ELF-1 (cell line): ENCODE results near the gene FRS2.
A peak's percentile ranks its signal among the peaks of the same experiment; 100 is the strongest.
"Not testable (repeated sequence)": the region's sequence is repeated elsewhere in the genome, so short reads cannot be mapped to it uniquely, and the experiment has no call there.

ENCODE experiments used
- DNase-seq: peaks from one replicate; pipeline ENCODE4 v3.0.0-alpha.2; 2016; ENCODE audit warnings: low read depth, low spot score

FRS2 gene

DNA sequence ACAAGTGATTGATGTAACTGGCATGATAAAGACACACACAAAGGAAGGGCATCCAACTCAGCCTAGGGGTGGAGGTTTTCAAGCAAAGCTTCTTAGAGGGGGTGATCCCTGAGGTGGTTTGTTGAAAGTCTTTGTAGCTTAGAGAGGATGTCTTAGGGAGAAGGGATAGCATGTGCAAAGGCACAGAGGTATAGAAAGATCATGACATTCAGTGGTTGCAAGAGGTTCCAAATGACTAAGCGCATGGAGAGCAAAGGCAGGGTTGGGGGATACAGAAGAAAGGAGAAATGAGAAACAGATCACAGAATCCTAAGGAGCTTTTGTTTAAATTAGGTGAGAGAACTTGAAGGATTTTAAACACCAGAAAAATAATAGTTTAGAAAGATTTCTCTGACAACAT, 109.9 kb downstream of the FRS2 start:
- DNase-seq: peak; percentile 20

GRCh38 chr12:69583203-69583602, 113.0 kb downstream of the FRS2 start:
- peak; percentile 73 for DNase-seq

- DNase-seq: peak; percentile 98
Measured at GRCh38 chr12:69585189-69586062, 115.2 kb downstream of the FRS2 start, which contains the start of gene CCT2. TSS of gene CCT2 (plus strand) at chr12:69585459. CDS start at chr12:69585522, 63 bp downstream.

DNA sequence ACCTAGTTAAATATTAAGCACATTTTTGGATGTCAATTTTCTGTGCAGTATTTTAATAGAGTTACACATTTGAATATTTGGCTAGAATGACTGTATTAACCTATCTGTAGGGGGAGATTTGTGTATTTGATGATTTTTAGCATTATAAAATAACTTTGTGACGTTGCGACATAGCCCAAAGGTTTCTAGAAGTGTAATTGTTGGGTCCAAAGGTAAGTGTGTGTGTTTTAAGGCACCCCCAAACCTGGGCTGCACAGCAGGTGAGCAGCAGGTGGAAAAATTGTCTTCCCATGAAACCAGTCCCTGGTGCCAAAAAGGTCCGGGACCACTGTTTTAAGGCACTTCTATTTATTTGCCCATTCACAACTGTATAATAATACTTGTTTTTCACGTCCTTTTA, 118.3 kb downstream of the FRS2 start:
- no peak for DNase-seq

DNA sequence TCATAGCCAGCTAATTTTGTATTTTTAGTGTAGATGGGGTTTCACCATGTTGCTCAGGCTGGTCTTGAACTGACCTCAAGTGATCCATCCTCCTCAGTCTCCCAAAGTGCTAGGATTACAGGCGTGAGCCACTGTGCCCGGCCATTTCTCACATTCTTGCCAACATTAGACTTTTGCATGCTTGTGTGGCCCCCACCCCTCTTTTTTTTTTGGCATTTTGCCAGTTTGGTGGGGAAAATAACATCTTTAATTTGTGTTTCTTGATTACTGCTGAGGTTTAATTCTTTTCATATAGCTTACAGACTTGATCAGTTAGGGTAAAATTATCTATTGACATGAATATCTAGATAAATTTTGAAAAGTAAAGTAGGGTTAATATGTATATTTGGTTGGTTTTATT, 118.9 kb downstream of the FRS2 start:
- no peak for DNase-seq

DNA sequence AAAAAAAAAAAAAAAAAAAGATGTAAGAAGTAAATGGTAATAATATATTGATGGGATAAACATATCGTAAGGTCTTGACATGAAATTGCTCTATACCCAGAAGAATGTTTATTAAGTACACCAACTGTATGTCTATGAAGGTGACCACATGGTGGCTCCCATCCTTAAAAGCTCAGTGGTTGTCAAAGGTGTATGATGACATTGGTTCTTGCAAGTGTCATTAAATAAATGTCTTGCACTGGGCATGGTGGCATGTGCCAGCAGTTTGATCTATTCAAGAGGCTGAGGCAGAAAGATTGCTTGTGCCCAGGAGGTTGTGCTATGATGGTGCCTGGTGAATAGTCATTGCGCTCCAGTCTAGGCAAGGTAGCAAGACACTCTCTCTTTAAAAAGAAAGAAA, 125.5 kb downstream of the FRS2 start:
- DNase-seq: no peak

DNA sequence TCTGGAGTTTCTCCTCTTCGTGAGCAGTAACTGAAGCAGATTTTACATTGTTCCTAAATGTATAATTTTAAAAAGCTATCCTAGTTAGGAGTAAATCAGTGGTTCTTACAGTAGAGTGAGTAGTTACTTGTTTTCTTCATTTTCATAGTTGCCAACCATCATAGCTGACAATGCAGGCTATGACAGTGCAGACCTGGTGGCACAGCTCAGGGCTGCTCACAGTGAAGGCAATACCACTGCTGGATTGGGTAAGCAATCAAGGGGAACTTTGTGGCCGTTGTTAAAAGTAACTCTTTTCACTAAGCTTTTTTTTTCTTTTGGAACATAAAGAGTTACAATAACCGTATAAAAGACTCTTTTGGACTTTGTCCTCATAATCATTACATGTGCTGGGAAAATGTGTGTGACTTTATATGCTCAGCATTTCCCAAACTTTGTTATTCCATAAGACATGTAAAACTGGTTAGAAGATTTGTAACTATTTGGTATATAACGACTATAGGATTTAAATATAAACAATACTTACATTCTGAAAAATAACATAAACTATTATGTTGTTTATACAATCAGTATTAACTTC, 128.1 kb downstream of the FRS2 start:
- DNase-seq: no peak

- no peak for DNase-seq
Measured at GRCh38 chr12:69600804-69601203, 130.6 kb downstream of the FRS2 start.

GRCh38 chr12:69601962-69602685, 131.9 kb downstream of the FRS2 start:
- DNase-seq: no peak

GRCh38 chr12:69602954-69603353, 132.8 kb downstream of the FRS2 start:
- no peak for DNase-seq

DNA sequence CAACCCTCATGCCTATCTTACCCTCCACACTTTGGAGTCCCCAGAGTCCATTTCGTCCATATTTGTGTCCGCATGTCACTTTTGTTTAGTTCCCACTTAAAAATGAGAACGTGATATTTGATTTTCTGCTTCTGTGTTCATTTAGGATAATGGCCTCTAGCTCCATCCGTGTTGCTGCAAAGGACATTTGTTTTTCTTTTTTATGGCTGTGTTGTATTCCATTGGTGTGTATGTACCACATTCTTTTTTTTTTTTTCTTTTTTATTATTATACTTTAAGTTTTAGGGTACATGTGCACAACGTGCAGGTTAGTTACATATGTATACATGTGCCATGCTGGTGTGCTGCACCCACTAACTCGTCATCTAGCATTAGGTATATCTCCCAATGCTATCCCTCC, 133.4 kb downstream of the FRS2 start:
- DNase-seq: not testable (repeated sequence)

GRCh38 chr12:69604275-69604674, 134.1 kb downstream of the FRS2 start:
- not testable (repeated sequence) for DNase-seq

DNA sequence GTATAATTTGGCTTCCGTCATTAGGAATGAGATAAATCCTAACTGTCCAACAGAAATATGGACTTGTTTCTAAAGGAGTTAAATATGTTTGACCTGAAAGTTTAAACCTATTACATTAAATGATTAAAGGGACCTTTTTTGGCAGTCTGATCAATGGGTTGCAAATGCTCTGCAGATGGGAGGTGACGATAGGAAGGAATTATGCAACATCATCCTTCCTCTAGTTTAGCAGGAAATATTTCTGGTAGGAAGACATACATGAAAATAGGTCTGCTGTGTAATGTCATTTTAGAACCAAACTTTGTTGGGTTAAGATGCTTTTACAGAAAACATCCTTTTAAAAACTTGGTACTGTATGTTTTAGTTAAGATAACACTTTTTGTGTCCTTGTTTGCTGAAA, 137.9 kb downstream of the FRS2 start:
- DNase-seq: no peak

GRCh38 chr12:69610126-69610525, 139.9 kb downstream of the FRS2 start:
- DNase-seq: no peak

DNA sequence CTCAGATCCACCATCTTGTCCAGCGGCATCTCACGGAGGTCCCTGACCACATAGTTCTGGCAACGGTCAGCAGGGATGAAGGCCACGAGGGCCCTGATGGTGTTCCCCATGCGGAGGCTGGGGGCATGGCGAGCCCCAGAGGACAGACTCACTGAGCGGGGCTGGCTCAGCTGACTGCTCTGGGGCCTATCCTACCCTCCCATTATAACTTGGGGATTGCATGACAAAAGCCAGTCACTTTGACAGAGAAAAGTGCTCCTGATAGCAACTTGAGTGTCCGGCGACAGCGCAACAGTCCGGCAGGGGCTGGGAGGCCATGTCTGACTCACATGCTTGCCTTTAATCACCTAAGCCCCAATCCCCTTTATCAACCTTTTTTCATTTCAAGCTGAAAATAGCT, 140.5 kb downstream of the FRS2 start, which contains the start of gene LRRC10:
LRRC10 (minus strand) TSS at position 179 of the 400 bp plus-strand sequence; CDS start at position 110, 69 bp downstream.
- DNase-seq: peak; percentile 8

DNA sequence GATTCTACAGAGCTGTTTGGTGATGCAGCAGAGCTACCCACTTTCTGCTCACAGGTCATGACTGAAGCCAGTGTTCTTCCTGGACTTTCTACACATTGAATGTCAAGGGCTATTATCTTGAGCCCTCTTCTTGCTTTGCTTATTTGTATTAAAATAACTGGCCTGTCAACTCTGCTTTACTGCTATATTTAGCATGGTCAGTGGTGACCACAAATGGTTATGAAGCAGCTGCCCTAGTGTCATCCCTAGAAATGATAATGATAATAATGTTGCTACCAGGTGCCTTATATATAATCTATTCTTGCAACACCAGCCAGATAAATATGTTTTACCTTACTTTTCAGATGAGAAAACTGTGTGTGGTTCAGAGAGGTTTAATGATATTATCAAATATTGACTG, 143.2 kb downstream of the FRS2 start:
- DNase-seq: no peak

DNA sequence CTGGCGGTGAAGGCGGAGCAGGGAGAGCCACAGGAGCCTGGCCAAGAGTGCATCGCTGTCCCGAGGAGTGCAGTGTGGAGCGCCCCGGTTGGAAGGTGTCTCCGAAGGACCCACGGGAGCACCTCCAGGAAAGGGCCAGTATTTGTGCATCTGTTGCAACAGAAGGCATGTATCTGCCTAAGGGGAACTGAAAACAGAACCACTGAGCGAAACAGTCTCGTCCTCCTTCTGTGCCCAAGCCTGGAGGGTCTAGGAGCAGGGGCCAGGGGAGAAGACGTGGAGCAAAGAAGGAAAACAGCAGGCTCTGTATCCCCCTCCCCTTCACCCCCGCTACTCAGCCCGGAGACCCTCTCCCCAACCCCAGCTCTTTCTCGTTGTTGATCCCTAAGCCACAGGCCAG, 145.8 kb downstream of the FRS2 start:
- DNase-seq: no peak

DNA sequence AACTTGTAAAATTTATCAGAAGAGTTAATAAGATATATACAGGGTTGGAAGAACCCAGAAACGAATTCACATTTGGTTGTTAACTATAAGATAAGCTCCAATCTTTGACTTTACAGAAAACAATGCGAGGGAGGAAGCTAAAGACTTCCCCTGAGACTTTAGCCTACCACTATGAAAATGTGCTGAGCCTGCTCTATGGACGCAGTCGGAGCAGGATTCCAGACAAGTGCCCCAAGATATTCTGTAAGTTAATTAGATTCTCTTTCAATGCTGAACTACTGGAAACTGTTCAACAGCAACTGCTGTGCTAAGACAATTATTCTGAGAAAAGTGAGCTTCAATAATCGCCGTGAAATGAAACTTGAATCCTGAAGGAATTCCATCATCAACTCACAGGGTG, 148.9 kb downstream of the FRS2 start:
- DNase-seq: no peak

DNA sequence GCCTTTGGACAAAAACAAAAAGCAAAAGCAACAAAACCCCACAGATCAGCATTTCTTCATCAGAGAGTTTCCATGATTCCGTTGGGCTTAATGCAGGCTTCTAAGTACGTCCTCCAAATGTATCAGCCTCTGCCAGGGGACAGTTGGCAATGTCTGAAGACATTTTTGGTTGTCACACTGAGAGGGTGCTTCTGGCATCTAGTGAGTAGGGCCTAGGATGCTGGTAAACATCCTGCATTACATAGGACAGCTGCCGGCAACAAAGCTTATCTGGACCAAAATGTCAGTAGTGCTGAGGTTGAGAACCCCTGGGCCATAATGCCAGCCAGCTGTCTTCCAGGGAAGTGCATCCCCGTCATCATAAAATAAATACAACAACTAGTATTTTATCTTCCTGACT, 149.9 kb downstream of the FRS2 start:
- DNase-seq: no peak

- DNase-seq: no peak
Measured at GRCh38 chr12:69620921-69621320, 150.7 kb downstream of the FRS2 start.

DNA sequence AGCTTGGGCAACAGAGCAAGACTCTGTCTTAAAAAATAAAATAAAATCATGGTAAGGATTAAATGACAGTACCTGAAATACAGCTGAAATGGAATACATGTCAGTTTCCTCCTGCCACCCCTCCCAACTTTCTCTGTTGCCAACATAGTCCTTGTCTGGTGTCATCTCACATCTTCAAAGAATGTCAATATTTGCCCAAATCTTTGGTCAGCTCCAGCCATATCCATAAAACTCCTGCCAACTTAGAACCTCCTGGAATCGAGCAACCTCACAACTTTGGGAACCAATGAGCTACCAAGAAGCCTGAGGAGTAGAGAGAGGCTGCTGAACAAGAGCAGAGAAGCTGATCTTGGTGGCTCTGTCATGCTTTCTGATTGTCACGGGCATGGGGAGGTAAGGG, 151.4 kb downstream of the FRS2 start:
- no peak for DNase-seq

- no peak for DNase-seq
Measured at GRCh38 chr12:69623970-69624369, 153.8 kb downstream of the FRS2 start.
